Right ventricle myocardium inferior (tissue), 1 donor: ENCODE results near the gene KDM2B. TPM values are rescaled to one million over a fixed set of nuclear protein-coding genes. Genes with fewer than 3 reads are reported as not detected.

ENCODE experiments used
- ATAC-seq: fragments of 200-7000 bp; cut with Tn5 transposase; one replicate; pipeline ENCODE4 v1.9.1; 2020; ENCODE audit warnings: mild to moderate bottlenecking, moderate library complexity
- DNase-seq: peaks from one replicate; pipeline ENCODE4 v3.0.0; 2021; ENCODE audit errors: missing footprints
- intact Hi-C: fragments of 100-400 bp; cut with DNase I; formaldehyde crosslinking; loops from one replicate; pipeline ENCODE4 v1.11.0; 2022
- total RNA-seq: library from RNA; stranded (reverse); fragmentation: NEBNext Ultra II Directional; extraction: Animal tissue kit (Norgen Biotek cat#: 25700); gene quantifications from one replicate; pipeline ENCODE4 v1.2.1, GENCODE V29; 2021
- donor health status: DM: no; HTN: yes; CAD: no; lungs with severe emphysema.

Gene KDM2B
- total RNA-seq, 1 donor from 2014 or later = 13.1 TPM

DNA sequence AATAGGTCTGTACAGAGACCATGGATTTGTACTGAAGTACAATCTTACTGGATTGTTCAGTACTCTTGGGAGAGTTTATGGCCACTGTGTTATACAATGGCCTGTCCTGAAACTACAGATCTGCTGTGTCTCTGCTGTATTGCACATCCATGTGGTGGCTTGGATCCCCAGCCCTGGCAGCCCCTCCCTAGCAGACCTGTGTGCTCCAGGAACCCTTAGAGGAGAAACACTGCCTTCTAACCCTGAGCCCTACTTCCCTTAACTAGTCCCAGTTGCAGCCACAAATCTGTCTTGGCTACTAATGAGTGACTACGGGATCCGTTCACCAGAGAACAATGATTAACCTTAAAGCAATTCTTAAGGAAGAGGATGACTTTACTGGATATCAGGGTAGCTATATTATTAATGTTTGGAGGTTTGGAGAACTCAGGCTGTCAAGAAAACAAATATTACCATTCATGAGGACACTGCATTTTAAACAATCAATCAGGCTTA lies 153.2 kb downstream of the KDM2B start:
- intact Hi-C loops = no loop called here
- no peak for ATAC-seq
- DNase-seq = no peak

DNA sequence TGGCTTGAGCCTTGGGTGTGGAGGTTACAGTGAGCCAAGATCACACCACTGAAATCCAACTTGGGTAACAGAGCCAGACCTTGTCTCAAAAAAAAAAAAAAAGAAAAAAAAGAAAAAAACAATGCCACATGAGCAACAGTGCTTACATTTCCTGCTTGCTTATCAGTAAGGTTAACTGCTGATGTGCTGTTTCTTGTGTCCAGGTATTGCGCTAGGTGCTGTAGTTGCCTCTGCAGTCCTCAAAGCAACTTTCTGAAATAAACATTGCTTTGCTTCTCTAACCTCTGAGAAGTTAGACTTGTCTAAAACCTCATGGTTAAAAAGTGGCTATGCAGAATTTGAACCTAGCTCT lies 156.2 kb downstream of the KDM2B start:
- ATAC-seq = no peak
- intact Hi-C loops = no loop called here
- DNase-seq = no peak

DNA sequence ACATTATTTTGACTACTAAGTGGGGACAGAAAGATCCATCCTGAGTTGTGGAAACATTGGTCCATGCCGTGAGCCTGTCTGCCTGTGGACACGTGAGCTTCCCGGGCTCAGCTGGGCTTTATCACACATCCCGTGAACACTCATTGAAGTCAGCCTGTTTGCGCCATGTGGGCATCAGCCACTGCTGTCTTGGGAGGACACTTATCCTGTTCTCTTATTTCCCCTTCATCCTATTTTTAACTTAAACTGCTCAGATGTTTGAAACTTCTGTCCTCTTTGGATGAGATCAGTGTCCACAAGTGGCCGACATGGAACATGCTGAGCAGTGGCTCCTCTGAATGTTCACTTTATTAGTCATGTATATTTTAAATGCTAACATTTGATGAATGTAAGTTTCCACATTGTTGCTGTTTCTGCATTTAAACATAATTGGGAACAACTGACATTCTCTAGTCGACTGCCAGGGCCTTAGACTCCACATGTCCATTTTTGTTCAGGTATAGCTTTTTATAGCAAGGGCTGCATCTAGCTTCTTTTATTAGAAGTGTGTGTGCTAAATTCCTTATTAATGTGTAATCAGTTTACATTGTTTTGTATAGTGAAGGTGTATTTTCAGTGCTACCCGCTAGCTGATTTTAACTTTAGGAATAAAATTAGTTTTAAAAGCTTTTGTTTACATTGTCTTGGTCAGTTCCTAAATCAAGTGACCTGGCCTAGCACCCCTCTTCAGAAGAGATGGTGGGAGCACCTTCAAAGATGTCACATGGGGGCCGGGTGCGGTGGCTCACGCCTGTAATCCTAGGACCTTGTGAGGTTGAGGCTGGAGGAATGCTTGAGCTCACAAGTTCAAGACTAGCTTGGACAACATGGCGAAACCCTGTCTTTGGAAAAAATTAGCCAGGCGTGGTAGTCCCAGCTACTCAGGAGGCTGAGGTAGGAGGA lies 156.9 kb downstream of the KDM2B start:
- intact Hi-C loops = no loop called here
- DNase-seq (no peak), ATAC-seq (peak; percentile 80)

DNA sequence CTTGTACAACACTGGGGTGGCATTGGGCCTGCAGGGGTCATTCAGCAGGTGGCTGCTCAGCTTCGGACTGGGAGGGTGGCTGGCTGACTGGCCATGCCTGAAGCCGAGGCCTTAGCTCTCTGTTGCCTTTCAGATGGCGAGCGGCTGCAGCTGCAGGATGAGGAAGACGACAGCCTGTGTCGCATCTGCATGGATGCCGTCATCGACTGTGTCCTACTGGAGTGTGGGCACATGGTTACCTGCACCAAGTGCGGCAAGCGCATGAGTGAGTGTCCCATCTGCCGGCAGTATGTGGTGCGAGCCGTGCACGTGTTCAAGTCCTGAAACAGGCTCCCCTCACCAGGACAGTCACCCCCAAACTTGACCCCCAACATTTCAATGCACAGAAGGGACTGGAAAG lies 157.6 kb downstream of the KDM2B start:
- no peak for ATAC-seq
- intact Hi-C loops = no loop called here

DNA sequence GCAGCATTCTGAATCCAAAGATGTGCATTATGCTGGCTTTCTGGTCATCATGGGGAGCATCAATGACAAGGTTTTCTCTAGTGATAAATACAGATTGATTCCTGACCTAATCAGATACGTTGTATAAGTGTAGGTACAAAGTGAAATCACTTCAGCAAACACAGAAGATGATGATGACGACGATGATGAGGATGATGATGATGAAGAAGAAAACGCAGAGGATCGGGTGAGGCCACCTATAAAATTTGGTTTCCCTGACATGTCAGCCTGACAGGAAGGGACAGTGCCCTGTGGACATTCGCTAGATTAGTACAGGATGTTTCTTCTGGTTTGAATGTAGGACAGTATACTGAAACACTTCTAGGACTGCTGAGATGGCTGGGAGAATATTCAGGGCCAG lies 160.7 kb downstream of the KDM2B start:
- intact Hi-C loops = no loop called here
- ATAC-seq = no peak
- DNase-seq = no peak

More for the DNA sequence above, 157.6 kb downstream of the KDM2B start:
- no peak for DNase-seq

DNA sequence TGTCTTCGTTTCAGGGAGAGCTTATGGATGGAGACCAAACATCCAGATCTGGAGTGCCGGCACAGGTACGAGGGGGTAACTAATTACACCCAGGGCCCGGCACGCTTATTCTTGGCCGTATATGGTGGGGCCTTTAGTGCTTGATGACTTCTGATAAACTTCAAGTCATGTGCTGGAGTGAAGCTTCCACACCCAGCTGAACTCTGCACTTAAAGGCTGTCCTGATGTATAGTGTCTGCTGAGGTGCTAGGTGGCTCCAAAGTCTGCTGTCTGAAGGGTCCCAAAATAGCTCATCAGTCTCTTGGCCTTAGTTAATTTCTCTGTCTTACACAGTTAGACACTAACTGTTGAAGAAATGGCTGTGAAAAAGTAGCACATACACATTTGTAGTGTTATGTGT lies 163.0 kb downstream of the KDM2B start:
- ATAC-seq (no peak), DNase-seq (no peak)
- intact Hi-C loops = no loop called here

DNA sequence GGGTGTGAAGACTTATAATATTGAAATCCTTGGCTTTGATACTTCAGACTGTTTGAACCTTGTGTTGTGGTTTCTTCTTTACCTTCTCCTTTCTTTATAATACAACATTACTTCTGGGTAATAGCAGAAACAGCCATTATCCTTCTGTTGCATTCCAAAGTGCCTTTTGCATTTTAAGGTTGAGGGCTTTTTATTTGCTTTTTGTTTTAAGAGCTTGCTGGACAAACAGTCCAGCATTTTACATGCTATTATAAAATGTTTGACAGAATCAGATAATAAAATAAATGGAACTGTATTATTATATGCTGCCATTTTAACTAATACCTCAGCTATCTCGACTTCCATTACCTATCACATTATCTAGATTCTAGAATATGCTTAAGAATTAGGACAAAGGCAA lies 166.9 kb downstream of the KDM2B start:
- intact Hi-C loops = no loop called here
- ATAC-seq (no peak), DNase-seq (no peak)

DNA sequence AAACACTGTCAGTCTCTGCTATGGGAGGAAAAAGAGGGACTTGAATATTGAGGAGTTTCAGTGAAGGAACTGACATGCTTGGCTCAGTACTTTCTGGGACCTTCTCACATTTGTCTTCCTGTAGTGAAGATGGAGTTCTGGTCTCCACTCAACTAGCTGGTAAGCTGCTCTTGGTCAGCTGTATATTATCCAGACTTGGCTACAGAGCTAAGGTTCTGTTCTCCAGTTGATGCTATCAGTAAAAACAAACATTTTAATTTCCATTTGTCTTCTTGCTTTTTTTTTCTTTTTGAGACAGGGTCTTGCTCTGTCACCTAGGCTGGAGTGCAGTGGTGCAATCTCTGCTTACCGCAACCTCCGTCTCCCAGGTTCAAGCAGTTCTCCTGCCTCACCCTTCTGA lies 175.6 kb downstream of the KDM2B start:
- intact Hi-C loops = no loop called here
- ATAC-seq = no peak
- no peak for DNase-seq

DNA sequence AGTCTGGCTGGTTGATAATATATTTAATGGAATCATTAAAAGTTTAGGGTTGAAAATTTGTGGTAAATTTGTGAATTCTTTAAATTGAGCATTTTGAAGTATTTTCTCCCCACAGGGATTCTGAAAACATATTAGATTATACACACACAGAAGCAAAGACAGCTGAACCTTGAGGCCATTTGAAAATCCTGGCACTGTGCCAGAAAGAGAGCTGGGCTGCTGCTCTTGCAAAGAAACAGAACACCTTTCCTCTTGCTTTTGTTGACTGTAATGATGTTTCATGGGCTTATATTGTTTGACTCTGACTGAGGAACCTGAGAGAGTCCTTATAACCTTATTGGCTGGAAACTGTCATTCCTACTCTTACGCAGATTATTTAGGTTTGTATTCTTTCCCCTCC lies 176.1 kb downstream of the KDM2B start:
- no peak for ATAC-seq
- no peak for DNase-seq
- intact Hi-C loops = no loop called here

DNA sequence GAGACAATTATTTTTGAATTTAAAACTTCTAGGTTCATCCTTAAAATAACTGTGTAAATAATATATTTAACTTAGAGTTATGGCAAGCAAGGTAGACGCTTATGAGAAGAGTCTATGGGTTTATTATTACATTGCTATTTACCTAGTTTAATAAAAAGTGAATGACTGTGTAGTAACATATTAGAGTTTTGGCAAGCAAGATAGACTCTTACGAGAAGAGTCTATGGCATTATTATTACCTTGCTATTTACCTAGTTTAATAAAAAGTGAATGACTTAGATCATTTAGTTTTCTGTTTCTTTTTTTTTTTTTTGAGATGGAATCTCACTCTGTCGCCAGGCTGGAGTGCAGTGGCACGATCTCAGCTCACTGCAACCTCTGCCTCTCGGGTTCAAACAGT lies 177.1 kb downstream of the KDM2B start:
- DNase-seq = no peak
- ATAC-seq = no peak
- intact Hi-C loops = no loop called here

DNA sequence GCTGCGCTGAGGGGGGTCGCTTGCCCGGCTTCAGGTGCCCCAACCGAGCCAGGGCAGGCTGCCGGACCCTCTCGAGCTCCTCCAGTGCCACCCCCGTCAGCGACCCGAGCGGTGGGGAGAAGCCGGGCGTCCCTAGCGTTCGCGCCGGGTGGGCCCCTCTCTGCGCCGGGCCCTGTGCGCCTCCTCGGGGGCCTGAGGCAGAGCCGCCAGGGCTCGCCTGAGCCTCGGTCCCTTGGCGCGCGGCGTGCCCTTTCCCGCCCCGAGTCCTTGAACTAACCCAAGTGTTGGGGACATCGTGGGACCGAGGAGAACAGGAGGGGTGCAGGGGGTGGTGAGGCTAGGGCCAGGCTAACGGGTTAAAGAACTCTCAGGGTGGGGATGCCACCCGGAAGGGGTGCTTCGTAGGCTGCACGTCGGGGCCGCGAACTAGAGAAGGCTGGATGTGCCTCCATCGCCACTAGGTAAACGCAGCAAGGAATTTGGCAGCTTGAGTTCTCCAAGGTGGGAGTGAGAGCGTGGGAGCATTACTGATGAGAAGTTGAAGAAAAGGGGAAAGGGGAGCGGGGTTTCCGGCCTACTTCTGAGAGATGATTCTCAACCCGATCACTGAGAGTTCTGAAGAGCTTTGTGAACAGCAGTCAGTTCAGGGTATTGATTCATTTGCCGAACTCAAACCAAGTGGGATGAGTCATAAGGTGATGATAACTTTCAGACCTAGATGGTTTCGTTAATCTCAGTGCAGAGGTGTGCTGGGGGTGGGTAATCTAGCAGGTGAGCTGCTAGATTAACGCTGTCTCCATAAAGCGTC lies 180.3 kb downstream of the KDM2B start:
- ATAC-seq = peak; percentile 62
- peak; percentile 78 for DNase-seq
- intact Hi-C loops = loop anchor here (2.0 kb wide), 1 partner anchor 48 kb away; the partner anchor contains the start of gene ANAPC5

DNA sequence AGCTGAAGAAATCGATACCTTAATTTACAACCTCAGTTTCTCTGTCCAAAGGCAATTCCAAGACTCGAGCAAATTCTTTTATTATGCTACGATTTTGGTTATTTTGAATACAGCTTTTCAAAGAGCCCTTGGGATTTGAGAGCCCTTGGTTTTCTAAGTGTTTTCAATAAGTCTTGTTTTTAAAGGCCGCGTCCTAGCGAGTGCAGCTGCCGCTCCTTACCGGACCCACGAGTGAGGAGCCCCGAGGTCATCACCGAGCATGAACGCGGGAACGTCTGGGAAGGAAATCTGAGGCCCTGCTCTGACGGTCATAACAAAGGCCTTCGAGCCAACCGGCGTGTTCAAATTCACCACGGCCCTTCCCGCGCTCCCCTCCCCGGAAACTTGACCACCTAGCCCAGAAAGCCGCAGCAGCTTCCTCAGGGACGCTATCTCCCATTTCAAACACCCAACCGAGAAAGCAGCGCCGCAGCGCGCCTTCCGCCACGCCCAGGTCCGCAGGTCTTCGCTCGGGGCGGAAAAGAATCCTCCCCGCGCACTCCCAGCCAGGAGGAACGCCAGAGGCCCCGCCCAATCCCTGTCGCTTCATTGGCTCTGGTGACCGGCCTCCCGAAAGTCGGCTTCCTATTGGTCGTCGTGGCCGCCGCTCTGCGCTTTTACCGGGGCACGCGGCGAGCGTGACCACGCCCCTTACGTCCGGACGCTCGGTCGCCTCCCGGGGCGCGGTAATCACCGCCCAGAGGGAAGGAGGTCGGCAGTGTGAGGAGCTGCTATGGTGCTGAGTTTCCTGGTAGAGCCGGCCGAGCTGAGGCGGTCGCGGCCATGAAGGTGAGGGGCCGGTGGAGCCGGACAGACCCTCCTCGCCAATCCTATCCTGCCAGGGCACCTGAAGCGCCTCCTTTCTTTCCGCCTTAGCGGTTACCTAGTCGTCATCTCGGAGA lies 181.2 kb downstream of the KDM2B start, which contains the start of gene RNF34:
TSS of gene RNF34 (plus strand) at position 728 of the 941 bp plus-strand sequence. CDS start at position 823, 95 bp downstream.
- ATAC-seq (peak; percentile 98), DNase-seq (peak; percentile 100)
- intact Hi-C loops = loop anchor here (2.0 kb wide), 1 partner anchor 47 kb away; the partner anchor contains the start of gene ANAPC5

DNA sequence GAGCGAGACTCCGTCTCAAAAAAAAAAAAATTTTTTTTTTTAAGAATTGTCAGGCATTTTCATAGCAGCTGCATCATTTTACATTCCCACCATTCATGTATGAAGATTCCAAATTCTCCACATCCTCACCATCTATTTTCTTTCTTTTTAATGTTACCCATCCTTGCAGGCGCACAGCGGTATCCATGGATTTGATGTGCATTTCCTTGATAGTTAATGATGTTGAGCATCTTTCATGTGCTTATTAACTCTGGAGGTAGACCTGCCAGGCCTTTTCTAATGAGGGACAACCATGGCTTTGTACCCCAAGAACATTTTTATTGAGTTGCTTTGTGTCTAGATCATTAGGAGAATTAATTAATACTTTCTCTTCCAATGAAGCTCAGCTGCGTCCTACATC lies 182.5 kb downstream of the KDM2B start:
- intact Hi-C loops = no loop called here
- ATAC-seq (no peak), DNase-seq (no peak)

DNA sequence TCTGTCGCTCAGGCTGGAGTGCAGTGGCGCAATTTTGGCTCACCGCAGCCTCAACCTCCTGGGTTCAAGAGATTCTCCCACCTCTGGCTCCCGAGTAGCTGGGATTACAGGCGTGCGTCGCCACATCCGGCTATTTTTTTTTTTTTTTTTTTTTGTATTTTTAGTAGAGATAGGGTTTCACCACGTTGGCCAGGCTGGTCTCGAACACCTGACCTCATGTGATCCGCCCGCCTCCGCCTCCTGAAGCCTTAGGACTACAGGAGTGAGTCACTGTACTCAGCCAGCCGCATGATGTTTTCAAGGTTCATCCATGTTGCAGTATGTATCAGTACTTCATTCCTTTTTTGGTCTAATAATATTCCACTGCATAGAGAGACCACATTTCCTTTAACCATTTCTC lies 183.3 kb downstream of the KDM2B start:
- intact Hi-C loops = no loop called here
- no peak for DNase-seq

DNA sequence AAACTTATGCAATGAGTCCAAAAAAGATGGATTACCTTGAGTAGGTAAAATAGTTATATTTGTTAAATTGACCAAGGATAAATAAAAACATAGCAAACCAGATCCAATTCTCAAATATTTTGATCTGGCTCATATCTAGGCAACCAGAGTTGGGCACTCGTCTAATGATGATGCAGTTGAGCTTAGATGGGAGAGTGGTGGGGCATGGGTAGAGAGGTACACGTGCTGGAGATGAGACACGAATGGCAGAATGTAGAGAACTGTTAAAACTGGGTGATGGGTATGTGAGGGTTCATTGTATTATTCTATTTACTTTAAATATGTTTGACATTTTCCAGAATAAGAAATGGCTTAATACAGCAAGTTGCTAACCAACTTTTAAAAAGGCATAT lies 188.5 kb downstream of the KDM2B start:
- no peak for DNase-seq
- no peak for ATAC-seq
- intact Hi-C loops = no loop called here

More for the DNA sequence above, 183.3 kb downstream of the KDM2B start:
- ATAC-seq = no peak

DNA sequence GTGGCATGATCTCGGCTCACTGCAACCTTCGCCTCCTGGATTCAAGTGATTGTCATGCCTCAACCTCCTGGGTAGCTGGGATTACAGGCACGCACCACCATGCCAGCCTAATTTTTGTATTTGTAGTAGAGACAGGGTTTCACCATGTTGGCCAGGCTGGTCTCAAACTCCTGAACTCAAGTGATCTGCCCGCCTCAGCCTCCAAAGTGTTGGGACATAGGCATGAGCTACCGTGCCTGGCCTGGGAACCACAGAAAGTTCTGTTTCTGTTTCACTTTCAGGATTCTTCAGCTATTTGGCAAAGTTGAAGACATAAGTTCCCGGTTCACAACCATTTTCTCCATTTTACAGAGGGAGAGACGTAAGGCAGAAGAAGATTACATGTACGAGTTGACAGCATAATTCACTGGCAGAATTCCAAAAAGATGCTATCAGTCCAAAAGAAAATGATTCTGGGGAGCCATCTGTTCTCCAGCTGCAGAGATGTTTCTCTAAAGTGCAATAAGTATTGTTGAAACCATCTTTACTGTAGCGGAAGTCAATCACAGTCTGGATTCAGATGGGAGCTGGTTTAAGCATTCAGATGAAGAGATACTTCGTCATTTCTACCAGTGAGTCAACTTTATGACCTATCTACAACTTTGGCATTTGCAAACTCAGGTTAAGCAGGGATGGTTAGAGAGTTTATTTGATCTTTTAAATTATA lies 189.1 kb downstream of the KDM2B start:
- DNase-seq = no peak
- intact Hi-C loops = no loop called here
- ATAC-seq = no peak

DNA sequence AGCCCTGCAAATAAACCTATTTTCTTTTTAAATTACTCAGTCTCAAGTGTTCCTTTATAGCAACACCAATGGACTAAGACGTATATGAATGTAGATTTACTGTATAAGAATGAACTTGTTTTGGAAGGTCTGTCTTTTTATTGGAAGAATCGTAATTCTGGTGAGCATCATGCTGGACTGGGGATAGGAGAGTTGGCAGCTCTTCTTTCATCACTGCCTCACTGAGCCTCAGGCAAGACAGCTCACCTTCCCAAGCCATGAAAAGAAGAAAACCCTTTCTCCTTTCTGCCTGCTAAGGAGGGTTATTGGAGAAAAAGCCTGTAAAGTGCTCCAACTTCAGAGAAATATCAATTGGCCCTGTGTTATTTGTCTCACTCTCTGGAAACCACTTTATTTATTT lies 190.0 kb downstream of the KDM2B start:
- intact Hi-C loops = no loop called here
- DNase-seq (no peak), ATAC-seq (no peak)

DNA sequence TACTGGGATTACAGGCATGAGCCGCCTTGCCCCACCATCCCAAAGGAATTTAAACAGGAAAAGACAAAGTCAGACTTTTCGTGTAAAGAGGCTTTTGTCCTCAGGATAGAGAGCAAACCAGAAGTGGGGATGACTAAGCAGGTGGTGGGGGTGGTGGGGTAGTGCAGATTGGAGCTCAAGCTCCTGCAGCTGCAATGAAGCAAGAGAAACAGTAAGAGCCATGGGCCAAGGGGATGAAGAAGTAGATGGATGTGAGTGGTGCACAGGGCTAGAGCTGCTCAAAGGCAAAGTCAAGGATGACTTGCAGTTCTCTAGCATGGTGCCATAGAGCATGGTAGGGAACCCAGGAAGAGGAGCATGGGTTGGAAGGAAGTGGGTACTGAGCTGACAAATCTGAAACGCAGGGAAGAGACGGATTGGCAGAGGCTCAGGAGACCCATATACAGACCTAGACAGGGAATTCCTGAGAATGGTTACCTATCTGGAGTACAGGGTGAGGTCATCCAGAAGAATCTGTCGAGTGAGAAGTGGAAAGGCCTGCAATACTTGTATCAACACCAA lies 192.3 kb downstream of the KDM2B start:
- DNase-seq (no peak), ATAC-seq (no peak)
- intact Hi-C loops = no loop called here
